HG03175 (cell line): ENCODE results near the gene HOXD13.

ENCODE experiments used
- ATAC-seq: cut with Tn5 transposase; IDR thresholded peaks from one replicate; pipeline ENCODE4 v1.9.1; 2021; ENCODE audit warnings: mild to moderate bottlenecking, moderate library complexity; ENCODE audit not compliant: unreplicated experiment

HOXD13 gene

DNA sequence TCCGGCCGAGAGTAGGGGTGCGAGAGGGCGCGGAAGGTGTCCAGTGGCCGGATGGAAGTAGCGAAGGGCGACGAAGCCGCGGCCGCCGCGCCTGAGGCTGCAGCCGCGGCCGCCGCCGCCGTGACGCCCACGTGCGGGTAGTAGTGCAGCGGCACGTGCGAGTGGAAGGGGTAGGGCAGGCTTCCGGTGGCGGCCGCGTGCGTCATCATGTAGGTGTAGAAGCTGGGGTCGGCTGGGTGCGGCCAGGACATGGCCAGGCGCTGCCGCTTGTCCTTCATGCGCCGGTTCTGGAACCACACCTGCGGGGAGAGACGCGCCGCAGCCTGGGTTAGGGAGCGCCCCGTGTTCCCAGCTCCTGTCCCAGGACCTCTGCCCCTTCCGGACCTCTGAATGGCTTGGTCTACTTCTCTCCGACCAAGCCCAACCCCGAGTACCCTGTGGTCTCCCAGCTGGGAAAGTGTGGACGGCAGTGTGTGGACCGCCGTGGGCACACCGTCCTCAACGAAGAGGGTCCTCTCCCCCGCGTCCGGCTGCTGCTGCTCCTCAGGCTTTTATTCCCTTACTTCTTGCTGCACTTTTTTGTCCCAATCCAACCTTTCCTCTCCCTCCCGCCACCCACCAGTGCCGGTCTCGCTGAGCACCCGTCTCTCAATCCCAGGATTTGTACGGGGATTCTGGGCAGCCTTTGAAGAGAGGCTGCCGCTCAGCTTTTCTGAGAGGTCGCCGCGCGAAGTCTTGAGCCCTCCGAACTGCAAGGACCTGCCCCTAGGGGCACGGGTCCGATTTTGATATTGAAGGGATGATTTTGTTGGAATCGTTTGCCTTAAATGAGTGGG is 11.8 kb upstream of the HOXD13 start:
- no peak for ATAC-seq

DNA sequence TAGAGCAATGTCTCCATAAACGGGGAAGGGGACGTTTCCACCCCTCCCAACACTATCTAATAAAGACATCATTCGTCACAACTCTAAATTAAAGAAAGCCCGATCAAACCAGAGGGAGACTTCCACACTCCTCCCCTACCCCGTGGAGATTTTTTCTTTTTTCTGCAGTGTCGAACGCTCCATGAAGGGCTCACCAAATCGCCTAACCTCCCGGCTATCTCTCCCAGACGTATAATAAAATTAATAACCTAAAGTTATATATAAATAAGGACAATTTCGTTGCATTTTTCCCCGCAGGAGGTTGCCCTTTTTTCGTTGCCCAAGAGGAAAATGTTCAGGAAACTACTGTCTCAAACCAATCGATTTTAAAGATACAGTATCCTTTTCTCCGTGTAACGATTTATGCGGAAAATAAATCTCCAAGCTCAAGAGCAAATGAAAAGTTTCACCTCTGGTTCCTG is 11.1 kb upstream of the HOXD13 start:
- no peak for ATAC-seq

DNA sequence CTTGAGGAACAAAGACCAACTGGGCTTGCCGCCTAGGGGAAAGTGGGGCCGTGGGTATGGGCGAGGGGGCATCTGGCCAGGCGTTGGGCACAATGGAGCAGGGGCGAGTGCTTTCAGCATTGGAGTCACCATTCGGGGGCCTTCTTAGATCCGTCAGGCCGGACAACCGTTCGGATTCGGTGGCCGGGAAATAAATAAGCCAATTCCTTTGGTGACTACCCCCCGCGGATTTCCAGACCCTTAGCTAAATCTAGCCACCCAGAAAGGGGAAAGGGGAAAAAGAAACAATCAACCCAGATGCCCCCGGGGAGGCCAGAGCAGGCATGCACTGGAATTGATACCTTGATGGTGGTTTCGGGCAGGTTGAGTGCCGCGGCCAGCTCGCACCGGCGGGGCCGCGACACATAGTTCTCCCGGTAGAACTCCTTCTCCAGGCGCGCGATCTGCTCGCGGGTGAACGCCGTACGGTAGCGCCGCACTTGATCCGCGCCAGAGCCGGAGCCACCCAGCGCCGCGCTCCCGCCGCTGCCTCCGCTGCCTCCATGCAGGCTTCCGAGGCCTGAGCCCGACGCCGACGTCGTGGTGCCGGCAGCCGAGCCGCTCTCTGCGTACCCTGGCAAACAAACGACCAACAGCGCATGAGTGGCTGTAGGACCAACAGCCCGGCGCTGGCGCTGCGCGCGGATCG is 10.5 kb upstream of the HOXD13 start:
- no peak for ATAC-seq

DNA sequence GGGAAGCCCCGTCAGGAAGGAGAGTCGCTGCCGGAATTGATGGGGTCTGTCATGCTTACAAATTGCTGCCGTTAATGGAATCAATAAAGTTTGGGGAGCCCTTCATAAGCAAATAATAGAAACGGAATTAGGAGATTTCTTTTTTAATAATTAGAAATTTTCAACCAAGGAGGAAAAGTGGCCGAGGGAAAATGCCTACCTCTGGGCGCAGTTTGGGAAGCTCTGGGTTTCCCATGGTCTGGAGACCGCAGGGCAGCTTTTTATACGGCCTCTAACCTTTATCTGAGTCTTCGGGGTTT is 10.0 kb upstream of the HOXD13 start:
- no peak for ATAC-seq

DNA sequence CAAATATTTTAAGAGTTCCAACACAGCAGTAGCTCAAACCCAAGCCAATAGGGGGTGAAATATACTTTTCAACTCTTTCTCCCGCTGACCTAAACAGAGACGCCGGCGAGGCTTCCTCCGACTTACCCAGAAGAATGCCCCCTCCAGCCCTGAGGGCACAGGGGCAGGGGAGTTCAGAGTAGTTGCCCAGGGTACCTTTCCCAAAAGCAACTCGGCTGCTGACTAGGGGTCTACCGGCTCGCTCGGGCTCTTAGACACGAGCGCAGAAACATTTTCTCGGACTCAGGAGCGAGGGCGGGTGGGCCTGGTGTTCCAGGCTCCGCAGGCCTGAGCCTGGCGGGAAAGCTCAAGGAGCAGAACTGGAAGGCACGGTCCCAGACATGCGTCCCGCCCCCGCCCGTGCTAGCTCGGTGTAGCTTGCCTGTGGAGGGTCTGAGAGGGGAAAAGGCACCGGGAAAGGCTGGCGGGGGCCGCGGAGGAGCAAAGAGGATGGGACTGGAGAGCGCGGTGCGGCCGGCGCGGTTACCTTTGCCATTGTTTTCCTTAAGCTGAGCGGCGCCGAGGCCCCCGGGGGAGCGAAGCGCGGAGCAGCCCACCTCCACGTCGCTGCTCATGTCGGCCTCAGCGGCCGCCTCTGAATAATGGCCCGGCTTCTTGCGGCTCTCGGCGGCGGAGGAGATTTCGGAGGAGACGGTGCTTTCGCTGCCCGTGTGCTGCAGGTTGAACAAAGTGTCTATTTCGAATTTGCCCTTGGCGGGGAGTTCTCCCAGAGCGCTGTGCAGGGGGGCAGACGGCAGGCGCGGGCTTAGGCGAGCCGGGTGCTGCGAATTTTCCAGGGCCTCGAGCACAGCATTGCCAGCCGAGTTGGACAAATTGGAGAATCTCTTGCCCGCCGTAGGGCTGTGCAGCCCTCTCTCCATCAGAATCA is 9.4 kb upstream of the HOXD13 start:
- ATAC-seq: no peak

DNA sequence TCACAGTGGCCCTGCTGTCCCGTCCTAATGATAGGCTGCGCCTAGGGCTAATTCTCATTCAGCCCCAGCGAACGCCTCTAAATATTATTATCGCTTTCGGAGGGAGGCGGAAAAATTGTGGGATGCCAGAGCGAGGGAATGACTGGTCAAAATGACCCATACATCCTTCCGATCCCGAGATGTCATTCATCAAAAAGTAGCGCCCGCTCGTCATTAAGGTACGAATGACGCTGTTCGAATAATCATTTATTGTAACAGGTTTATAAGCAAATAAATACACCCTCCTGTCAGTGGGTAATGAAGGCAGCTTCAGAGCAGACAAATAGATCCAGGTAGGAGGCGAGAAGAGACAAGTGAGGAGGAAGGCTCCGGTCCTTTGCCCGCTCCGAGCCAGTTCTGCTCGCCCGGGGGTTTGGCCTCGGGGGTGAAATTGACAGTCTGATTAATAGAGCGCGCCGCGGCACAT is 8.7 kb upstream of the HOXD13 start, which contains the start of gene EVX2:
EVX2 (minus strand) TSS at position 167 of the 466 bp plus-strand sequence. CDS start 186 bp downstream, outside the sequence.
- ATAC-seq: no peak

DNA sequence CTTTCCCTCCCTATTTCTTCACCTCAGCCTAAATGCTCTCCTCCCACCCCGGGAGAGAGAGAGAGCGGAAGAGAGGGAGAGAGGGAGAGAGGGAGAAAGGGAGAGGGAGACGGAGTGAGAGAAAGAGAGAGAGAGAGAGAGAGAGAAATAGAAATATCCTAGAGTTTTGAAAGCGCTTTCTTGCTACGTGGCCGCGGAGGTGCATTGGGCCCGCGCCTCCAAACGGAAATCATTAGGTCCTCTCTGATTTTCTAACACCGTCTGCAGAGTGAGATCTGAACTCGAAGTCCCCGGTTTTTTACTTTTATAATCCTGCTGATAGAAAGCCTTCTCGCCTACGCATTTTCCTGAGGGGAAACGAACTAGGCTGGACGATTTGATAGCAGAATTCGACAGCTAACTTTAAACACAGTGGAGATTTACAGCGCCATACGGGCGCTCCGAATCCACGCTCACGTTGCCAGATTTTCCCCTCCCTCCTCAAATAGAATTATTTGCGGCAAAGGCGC is 7.9 kb upstream of the HOXD13 start:
- no peak for ATAC-seq

DNA sequence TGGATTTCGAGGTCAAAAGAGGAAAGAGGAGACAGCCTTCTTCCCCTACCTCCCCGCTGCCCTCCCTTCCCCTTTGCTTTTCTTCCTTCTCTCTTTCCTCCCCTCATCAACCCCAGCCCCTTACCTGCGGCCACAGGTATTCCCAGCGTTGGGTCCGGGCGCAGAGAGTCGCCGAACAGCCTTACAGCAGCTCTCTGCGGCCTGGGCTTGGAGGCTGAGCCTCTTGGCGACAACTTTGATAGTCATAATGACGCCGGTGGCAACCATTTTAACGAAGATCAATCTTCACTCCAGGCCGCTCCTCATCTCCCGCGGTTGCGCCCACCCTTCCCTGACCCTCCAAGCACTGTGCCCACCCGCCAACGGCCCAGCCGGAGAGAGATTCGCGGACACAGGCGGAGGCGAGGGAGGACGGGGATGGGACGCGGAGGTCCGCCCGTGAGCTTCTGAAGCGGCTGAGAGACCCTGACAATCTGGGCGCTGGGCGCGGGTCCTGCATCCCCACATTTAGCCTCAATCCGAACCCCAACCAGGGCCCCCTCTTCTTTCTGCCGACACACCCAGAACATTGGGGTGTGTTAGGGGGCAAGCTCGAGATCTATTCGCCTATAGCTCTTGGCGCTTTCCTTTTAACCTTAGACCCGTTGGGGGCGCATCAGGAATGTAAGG is 7.3 kb upstream of the HOXD13 start:
- no peak for ATAC-seq

DNA sequence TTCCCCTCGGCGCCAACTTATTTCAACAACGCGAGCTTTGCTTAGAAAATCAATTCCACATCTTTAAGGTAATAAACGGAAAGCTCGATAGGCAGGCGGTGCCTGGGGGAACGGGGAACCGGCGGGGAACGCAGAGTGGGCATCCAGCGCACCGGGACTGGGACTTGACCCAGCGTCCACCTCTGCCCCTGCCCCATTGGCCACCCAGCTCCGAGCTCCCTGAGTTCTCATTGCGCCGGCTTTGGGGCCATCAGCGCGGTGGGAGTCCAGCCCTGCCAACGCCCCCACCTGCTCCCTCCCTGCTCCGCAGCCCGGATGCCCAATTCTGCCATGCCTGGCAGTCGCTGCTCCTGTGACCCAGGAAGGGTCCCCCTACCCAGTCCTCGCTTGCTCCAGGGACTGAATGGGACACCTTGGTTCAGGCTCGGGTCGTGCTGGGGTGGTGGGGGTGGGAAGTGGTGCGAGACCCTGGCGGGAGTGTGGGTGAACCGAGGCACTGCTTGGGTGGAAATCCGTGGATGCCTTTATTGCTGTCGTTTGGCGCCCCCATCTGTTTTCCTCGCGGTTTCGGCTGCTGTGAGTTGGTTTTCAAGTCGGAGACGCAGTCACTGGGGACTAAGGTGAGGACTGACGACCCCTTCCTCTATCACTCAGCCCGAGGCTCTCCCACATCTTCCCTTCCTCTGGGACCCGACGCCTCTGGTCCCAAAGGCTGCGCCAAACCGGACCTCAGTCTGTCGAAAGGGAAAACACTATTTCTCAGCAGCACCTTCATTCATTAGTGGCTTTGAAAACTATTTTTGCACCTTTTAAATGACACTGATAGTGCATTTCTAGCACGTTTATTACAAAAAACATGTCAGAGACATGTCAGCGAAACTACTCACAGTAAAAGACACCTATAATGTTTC is 6.4 kb upstream of the HOXD13 start:
- ATAC-seq: no peak

DNA sequence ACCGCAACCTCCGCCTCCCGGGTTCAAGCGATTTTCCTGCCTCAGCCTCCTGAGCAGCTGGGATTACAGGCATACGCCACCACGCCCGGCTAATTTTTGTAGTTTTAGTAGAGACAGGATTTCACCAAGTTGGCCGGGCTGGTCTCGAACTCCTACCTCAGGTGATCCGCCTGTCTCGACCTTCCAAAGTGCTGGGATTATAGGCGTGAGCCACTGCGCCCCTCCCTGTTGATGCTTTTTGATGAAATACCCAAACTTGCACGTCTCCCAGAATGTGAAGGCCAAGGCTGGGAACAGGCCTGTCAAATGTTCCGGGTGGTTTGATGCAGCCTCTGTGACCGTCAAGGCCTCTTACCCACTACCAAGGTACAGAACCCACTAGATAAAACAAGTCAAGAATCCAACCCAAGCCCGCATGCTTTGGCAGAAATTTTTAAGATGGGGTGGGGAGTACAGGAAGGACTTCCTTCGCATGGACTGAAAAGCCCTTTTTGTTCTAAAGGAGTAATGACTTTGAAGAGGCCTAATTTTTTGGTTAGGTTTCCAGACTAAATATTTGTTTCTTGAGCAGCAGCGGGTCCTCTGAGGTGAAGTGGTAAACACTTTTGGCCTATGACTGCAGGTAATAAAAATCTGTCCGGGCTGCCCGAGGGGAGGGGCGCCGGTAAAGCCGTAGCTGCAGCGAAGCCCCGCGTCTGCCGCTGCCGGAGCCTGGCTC is 5.0 kb upstream of the HOXD13 start:
- no peak for ATAC-seq

DNA sequence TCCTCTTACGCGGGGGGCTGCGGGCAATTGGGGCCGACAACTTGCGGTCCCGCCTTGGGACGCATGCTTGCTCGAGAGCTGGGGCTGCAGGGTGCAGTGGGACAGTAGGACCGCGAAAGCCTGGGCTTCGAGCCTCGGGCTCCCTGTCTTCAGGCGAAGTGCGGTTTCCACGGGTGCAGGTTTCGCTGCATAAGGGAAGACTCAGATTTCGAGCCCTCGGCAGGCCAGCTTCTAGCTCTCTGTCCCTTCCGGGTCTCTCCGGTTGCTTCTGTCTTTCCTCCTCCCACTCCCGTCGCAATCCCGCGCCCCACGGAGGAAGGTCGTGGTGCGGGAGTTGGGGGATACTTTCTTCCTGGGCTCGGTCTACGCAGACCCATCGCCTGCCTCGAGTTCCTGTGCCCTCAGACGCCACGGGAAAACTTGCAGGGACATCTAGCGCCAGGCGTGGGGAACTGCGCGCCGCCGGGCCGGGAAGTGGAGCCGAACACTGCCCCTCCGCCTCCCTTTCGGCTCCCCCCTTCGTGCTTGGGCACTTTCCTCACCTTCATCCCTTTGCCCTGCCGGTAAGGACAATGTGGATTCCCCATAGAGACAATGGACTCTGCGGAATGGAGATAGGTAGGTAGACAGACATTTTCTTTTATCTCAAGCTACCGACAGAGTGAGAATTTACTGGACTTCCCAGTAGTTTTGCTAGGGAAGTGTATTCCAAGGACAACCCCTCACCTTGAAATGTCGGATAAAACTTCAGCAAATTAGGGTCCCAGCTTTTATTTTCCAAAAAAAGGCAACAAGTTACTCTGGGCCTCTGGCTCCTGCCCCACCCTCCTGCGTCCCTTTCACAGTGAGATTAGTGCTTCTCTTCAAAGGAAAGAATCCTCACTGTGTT is 4.2 kb upstream of the HOXD13 start:
- no peak for ATAC-seq

DNA sequence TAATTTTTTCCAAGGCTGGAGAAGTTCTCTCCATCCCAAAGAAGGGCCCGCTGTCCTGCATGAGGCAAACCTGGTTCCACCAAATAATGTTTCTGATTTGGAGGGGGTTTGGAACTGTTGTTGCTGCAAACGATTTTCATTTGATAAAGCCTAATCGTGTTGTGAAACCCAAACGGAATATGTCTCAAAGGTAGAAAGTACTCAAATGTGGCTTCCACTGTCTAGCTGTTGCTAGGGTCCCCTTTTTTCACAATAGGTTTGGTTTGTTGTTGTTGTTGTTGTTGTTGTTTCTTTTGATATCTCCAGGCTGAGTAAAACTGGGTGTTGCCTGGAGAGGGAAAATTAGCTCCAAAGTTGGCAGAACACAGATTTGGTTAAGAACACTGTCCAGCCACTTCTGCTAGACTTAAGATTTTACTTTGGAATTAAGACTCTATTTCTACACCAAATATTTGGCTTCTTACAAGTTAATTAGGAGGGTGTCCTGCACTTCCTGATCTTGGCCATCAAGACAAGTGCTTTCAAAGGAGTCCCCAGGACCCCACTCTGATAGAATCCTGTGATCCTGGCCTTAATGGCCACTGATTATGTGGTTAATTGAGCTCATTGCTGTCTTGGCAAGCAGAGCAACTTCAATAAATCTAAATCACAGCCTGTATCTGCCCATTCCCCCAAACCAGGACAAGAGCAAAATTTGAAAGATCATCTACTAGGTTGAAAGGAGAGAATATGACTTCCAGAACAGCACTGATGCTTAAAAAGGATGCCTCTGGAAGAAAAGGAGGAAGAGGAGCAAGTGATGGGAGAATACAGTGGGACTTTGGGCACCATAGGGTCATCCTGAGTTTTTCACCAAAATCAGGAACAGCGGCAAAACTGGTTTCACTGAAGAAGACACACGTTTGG is 3.3 kb upstream of the HOXD13 start:
- ATAC-seq: no peak

DNA sequence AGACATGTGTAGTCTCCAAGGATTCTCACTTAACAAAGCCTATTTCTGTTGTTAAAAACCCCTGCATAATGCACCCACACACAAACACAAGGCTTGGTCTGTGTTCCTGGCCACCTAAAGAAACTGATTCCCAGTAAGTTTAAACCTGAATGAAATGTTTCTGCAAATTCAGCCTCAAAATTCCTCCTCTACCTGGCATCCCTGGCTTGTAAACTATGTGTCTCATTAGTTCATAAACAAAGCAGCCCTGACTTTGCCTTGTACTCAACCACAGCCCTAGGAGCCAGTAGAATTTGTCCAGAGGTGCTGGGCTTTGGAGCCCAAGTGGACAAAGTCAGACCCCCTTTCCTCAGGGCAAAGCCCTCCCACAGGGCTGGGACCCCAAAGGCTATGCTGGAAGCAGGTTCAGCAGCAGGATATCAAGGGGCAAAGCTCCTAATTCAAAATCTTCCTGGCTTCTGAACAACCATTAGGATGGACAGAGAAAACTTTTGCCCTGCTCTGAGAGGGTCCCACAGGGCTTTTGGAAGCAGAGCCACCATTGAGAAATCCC is 2.6 kb upstream of the HOXD13 start:
- no peak for ATAC-seq

DNA sequence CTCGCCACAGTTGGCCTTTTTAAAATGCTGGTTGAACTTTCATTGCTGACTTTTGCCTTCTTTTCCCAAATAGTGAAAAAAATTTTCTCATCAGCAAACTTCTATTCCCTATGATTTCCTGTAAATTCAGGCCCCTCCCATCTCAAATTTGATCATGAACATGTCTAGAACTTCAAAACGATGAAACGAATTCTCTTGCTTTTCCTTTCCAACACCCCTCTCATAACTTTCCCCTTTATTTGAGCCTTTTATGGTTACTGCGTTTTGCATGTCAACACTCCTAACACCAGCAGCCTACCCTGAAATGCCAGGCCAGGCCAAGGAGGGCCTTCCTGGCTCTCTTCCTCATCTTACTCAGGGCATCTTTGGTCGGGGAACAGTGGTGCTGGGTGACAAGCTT is 1.7 kb upstream of the HOXD13 start:
- ATAC-seq: no peak

DNA sequence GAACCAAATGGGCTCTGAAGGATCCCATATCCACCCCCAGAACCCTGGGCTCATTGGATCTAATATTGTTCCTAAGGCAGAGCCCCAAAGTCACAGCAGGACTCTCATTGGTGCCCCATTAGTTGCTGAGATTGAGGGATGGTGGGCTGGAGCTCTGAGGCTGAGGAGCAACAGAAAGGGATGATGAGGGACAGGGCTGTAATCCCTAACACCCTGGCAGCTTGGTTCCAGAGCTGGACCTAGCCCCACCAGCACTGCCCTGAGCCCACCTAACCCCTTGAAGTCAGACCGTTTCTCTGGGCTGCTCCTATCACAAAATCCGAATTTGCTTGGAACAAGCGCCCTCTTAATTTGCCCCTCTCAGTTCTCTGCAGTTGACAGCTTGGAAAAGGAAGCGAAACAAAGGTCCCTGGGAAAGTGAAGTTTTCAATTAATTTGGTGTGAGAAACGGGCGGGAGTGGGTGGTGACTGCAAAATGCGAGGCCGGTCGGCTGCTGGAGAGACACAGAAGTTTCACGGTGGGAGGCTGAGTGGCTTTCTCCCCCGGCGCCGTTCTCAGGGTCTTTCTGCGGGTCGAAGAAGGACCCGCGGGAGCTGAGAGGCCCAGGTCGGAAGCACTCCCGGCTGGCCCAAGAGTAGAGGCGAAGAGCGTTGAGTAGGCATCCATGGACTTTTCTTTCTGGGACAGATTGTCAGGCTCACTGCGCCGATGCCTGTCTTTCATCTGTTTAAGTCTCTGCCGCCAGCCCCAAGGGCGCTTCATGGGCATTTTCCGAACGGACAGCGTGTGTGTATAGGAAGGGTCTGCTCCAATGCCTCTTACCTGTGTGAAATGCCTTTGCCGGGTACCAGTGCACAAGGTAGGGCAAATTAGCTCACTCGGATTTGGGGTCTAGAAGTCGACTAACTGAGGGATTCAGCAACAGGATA is 927 bp upstream of the HOXD13 start:
- ATAC-seq: no peak
